ENCODE measurements around the gene APP.

APP gene

DNA sequence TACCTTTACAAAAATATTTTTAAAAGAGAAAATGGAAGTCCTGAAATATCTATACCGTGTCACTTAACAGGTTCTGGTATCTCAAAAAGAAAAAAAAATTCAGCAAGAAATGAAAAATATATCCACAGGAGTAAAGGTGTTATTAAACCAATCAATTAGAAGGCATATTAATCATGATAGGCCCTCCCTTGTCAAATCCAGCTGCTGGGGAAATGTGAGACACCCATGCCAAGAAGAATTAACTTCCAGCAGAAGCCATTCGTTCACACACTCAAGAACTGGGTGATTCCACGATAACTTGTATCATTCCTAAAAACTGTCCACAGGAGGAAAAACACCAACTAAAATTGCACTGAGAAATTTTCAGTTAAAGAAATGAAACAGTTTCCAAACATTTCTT is 57.6 kb downstream of the APP start:
- TF ChIP-seq, protein P1, sequence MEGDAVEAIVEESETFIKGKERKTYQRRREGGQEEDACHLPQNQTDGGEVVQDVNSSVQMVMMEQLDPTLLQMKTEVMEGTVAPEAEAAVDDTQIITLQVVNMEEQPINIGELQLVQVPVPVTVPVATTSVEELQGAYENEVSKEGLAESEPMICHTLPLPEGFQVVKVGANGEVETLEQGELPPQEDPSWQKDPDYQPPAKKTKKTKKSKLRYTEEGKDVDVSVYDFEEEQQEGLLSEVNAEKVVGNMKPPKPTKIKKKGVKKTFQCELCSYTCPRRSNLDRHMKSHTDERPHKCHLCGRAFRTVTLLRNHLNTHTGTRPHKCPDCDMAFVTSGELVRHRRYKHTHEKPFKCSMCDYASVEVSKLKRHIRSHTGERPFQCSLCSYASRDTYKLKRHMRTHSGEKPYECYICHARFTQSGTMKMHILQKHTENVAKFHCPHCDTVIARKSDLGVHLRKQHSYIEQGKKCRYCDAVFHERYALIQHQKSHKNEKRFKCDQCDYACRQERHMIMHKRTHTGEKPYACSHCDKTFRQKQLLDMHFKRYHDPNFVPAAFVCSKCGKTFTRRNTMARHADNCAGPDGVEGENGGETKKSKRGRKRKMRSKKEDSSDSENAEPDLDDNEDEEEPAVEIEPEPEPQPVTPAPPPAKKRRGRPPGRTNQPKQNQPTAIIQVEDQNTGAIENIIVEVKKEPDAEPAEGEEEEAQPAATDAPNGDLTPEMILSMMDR (IDR thresholded peaks at IDR 0.05; ENCODE audit: low read depth, low read length, poor library complexity, severe bottlenecking), result no peak

DNA sequence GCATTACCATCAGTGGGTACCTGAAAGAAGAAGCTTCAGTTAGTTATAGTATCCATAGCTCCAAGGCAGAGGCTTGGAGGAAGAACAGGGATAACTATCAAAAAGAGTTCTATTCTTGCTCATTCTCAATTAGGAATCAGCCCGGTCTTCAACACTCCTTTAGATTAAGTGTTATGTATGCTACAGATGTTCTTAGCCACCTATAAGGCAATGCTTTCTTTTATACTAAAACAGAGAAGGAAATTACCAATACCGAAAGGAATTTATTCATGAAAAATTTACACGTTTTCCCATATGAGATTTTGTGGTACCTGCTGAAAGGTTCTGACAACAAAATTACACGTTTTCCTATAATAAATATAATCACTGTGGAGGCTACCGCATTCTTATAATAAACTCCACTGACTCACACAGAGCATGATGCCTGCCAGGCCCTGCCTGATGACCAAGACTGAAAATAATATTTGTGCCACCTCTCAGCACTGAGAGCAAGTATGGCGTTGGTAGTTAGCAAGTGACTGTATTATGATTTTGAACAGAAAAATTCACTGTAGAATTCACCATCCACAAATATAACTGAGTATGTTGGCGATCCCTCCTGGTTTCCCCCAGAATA is 58.3 kb downstream of the APP start:
- H3K36me3 ChIP-seq (ENCODE audit: control insufficient read depth, low read length), result no peaks in the 10 kb centered on the region
- no peaks in the 10 kb centered on the region for H3K4me1 ChIP-seq (ENCODE audit: control insufficient read depth, low read length)
- TF ChIP-seq, protein P1 (IDR thresholded peaks at IDR 0.05; ENCODE audit: low read depth, low read length, poor library complexity, severe bottlenecking), result no peak
- no peak for TF ChIP-seq EZH2phosphoT487 (IDR thresholded peaks at IDR 0.05; ENCODE audit: borderline replicate concordance, low read length)
- no peak overlapping the region for H3K4me2 ChIP-seq (ENCODE audit: low read length)
- H3K27me3 ChIP-seq (ENCODE audit: control insufficient read depth, low read length), result no peaks in the 10 kb centered on the region
- H4K20me1 ChIP-seq (ENCODE audit: control insufficient read depth, insufficient read depth, low read depth, low read length), result no peaks in the 10 kb centered on the region
- H3K4me3 ChIP-seq (ENCODE audit: low read length), result no peak overlapping the region
- H3K9me3 ChIP-seq (ENCODE audit: control insufficient read depth, insufficient read depth, low read length), result no peaks in the 10 kb centered on the region
- H3K9me2 ChIP-seq (replicated peaks; ENCODE audit: control insufficient read depth, low read length), result no peaks in the 10 kb centered on the region
- H3K79me2 ChIP-seq (ENCODE audit: control insufficient read depth, low read length), result no peaks in the 10 kb centered on the region
- no peak overlapping the region for H3K27ac ChIP-seq (ENCODE audit: low read depth, low read length)
- H3F3A ChIP-seq (ENCODE audit: control insufficient read depth, insufficient read depth), result no peaks in the 10 kb centered on the region

More for the DNA sequence above, 57.6 kb downstream of the APP start:
- no peaks in the 10 kb centered on the region for H4K20me1 ChIP-seq (ENCODE audit: control insufficient read depth, insufficient read depth, low read depth, low read length)
- no peaks in the 10 kb centered on the region for H3K36me3 ChIP-seq (ENCODE audit: control insufficient read depth, low read length)
- H3K27ac ChIP-seq (ENCODE audit: low read depth, low read length), result no peak overlapping the region
- no peak overlapping the region for H3K4me2 ChIP-seq (ENCODE audit: low read length)
- H3K4me1 ChIP-seq (ENCODE audit: control insufficient read depth, low read length), result no peaks in the 10 kb centered on the region
- H3K27me3 ChIP-seq (ENCODE audit: control insufficient read depth, low read length), result no peaks in the 10 kb centered on the region
- no peaks in the 10 kb centered on the region for H3K79me2 ChIP-seq (ENCODE audit: control insufficient read depth, low read length)
- no peaks in the 10 kb centered on the region for H3K9me2 ChIP-seq (replicated peaks; ENCODE audit: control insufficient read depth, low read length)
- no peaks in the 10 kb centered on the region for H3F3A ChIP-seq (ENCODE audit: control insufficient read depth, insufficient read depth)
- H3K4me3 ChIP-seq (ENCODE audit: low read length), result no peak overlapping the region
- H3K9me3 ChIP-seq (ENCODE audit: control insufficient read depth, insufficient read depth, low read length), result no peaks in the 10 kb centered on the region

DNA sequence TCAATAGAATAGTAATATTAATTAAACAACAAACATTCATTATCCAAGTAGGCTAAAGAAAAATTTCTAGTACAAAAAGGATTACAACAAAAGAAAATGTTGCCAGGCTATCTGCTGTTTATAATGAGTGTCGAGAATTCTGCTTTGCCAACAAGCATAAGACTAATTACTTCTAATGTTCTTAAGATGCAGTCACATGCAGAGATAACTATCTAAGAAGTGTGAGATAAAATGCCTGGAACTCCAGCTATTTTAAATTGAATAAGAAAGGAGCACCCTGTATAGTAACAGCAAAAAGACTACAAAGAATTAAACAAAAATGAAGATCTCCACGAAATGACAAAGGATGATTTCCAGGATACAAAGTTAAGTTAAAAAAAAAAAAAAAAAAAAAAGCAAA is 59.9 kb downstream of the APP start:
- Histone ChIP-seq H3K79me2 (ENCODE audit: control insufficient read depth, low read length) (no peaks in the 10 kb centered on the region), H3F3A (ENCODE audit: control insufficient read depth, insufficient read depth) (no peaks in the 10 kb centered on the region)
- TF ChIP-seq, protein P1 (IDR thresholded peaks at IDR 0.05; ENCODE audit: low read depth, low read length, poor library complexity, severe bottlenecking), result no peak
- no peak for TF ChIP-seq EZH2phosphoT487 (IDR thresholded peaks at IDR 0.05; ENCODE audit: borderline replicate concordance, low read length)

More for the DNA sequence above, 59.9 kb downstream of the APP start:
- H3K4me2 ChIP-seq (ENCODE audit: low read length), result no peak overlapping the region
- H3K9me3 ChIP-seq (ENCODE audit: control insufficient read depth, insufficient read depth, low read length), result no peaks in the 10 kb centered on the region
- no peaks in the 10 kb centered on the region for H3K27me3 ChIP-seq (ENCODE audit: control insufficient read depth, low read length)
- no peaks in the 10 kb centered on the region for H3K36me3 ChIP-seq (ENCODE audit: control insufficient read depth, low read length)
- no peaks in the 10 kb centered on the region for H3K9me2 ChIP-seq (replicated peaks; ENCODE audit: control insufficient read depth, low read length)
- no peak overlapping the region for H3K4me3 ChIP-seq (ENCODE audit: low read length)
- H3K27ac ChIP-seq (ENCODE audit: low read depth, low read length), result no peak overlapping the region
- no peaks in the 10 kb centered on the region for H4K20me1 ChIP-seq (ENCODE audit: control insufficient read depth, insufficient read depth, low read depth, low read length)
- H3K4me1 ChIP-seq (ENCODE audit: control insufficient read depth, low read length), result no peaks in the 10 kb centered on the region

All from DOHH2 (cell line).